GM19452 (cell line): ENCODE data around the gene MAP2K5.

Experiments used
- ATAC-seq: cut with Tn5 transposase; IDR thresholded peaks from one replicate; pipeline ENCODE4 v1.9.1; 2021; ENCODE audit not compliant: unreplicated experiment

Gene MAP2K5

GRCh38 chr15:67801926-67802914, 259.7 kb downstream of the MAP2K5 start:
- no peak for ATAC-seq

- ATAC-seq, result no peak
Measured at GRCh38 chr15:67803299-67803698, 260.8 kb downstream of the MAP2K5 start.

GRCh38 chr15:67803996-67804843, 261.7 kb downstream of the MAP2K5 start:
- ATAC-seq, result no peak

- no peak for ATAC-seq
Measured at GRCh38 chr15:67805008-67805665, 262.6 kb downstream of the MAP2K5 start.

GRCh38 chr15:67805666-67806516, 263.4 kb downstream of the MAP2K5 start:
- ATAC-seq, result no peak

GRCh38 chr15:67806536-67806935, 264.0 kb downstream of the MAP2K5 start:
- ATAC-seq, result no peak

- no peak for ATAC-seq
Measured at GRCh38 chr15:67807141-67807540, 264.6 kb downstream of the MAP2K5 start.

- no peak for ATAC-seq
Measured at GRCh38 chr15:67807836-67808235, 265.3 kb downstream of the MAP2K5 start.

- no peak for ATAC-seq
Measured at GRCh38 chr15:67808821-67809220, 266.3 kb downstream of the MAP2K5 start.

GRCh38 chr15:67809441-67809840, 266.9 kb downstream of the MAP2K5 start:
- ATAC-seq, result no peak

- no peak for ATAC-seq
Measured at GRCh38 chr15:67809866-67810265, 267.4 kb downstream of the MAP2K5 start.

- ATAC-seq, result no peak
Measured at GRCh38 chr15:67812241-67812644, 269.7 kb downstream of the MAP2K5 start.

- no peak for ATAC-seq
Measured at GRCh38 chr15:67813104-67813634, 270.7 kb downstream of the MAP2K5 start.

- ATAC-seq, result no peak
Measured at GRCh38 chr15:67815036-67815592, 272.6 kb downstream of the MAP2K5 start.

GRCh38 chr15:67816668-67817067, 274.2 kb downstream of the MAP2K5 start:
- no peak for ATAC-seq

GRCh38 chr15:67818464-67818863, 276.0 kb downstream of the MAP2K5 start:
- ATAC-seq, result no peak

- ATAC-seq, result no peak
Measured at GRCh38 chr15:67819636-67820035, 277.1 kb downstream of the MAP2K5 start.

GRCh38 chr15:67820122-67820991, 277.9 kb downstream of the MAP2K5 start:
- no peak for ATAC-seq
